ENCODE data around the gene PCYT2. TPM values are rescaled to one million over a fixed set of nuclear protein-coding genes. Genes with fewer than 3 reads are reported as not detected.

PCYT2 gene
- polyA plus RNA-seq, 1 donor (not counting 4 experiments of a cell fraction or from before 2014, with no cell fraction given): 38.1 TPM

GRCh38 chr17:81928544-81929252, 17.5 kb upstream of the PCYT2 start:
- Histone ChIP-seq H4K20me1 (ENCODE audit: control insufficient read depth, extremely low read depth, insufficient read depth, low read length) (peaks cover 5% of the 10 kb centered on the region), H3K4me1 (ENCODE audit: control insufficient read depth, extremely low read depth, insufficient read depth, low read length) (peaks cover 28% of the 10 kb centered on the region), H3K9me3 (ENCODE audit: control insufficient read depth, low read depth, low read length) (no peaks in the 10 kb centered on the region), H3K4me3 (ENCODE audit: control insufficient read depth in 2 of 3, extremely low read depth in 1 of 3, insufficient read depth in 2 of 3, low read depth in 1 of 3, low read length in 3 of 3) (peak overlapping the region; percentile 56 to 84 (median 72)), H3K36me3 (ENCODE audit: control insufficient read depth in 2 of 2, extremely low read depth in 1 of 2, insufficient read depth in 2 of 2, low read length in 2 of 2) (no peaks in the 10 kb centered on the region), H3K79me2 (ENCODE audit: control insufficient read depth, insufficient read depth, low read length) (peaks cover 33% of the 10 kb centered on the region), H3K27me3 (ENCODE audit: control insufficient read depth, extremely low read depth, insufficient read depth, low read length) (no peaks in the 10 kb centered on the region), H3K4me2 (ENCODE audit: control insufficient read depth, extremely low read depth, insufficient read depth, low read depth, low read length) (peak overlapping the region; percentile 77), H3K9me1 (ENCODE audit: control insufficient read depth, extremely low read depth, insufficient read depth, low read length) (no peaks in the 10 kb centered on the region), H2AFZ (ENCODE audit: control insufficient read depth, low read length) (peak overlapping the region; percentile 24), H3K9ac (ENCODE audit: control insufficient read depth, extremely low read depth, insufficient read depth, low read length) (peak overlapping the region; percentile 88), H3K27ac (ENCODE audit: control insufficient read depth, insufficient read depth, low read length) (no peak overlapping the region)
- DNase-seq (ENCODE audit: low read depth, low spot score) (no peak), FAIRE-seq (no peak)
- dilution Hi-C loops (cut with MboI; ENCODE audit: extremely low pct_ligation_motif_present, low sequenced_read_pairs): no loop called here
- TF ChIP-seq CTCF (optimal IDR thresholded peaks at IDR 0.05 in 1 of 3, IDR thresholded peaks at IDR 0.05 in 1 of 3, conservative IDR thresholded peaks at IDR 0.05 in 1 of 3; ENCODE audit: extremely low read depth in 1 of 3, insufficient read depth in 2 of 3, low read length in 3 of 3) (no peak), EZH2 (IDR thresholded peaks at IDR 0.05; ENCODE audit: low read length) (no peak)

- H2AFZ ChIP-seq (ENCODE audit: control insufficient read depth, low read length): peak within 1 kb of the TSS; percentile 24
- H3K4me1 ChIP-seq (ENCODE audit: control insufficient read depth, extremely low read depth, insufficient read depth, low read length): peaks cover 33% of the 10 kb centered on the region
- DNase-seq (ENCODE audit: low read depth, low spot score) (no peak), FAIRE-seq (no peak)
- dilution Hi-C loops (cut with MboI; ENCODE audit: extremely low pct_ligation_motif_present, low sequenced_read_pairs): no loop called here
- peak within 1 kb of the TSS; percentile 78 to 84 (median 79) for H3K4me3 ChIP-seq (ENCODE audit: control insufficient read depth in 2 of 3, extremely low read depth in 1 of 3, insufficient read depth in 2 of 3, low read depth in 1 of 3, low read length in 3 of 3)
- H3K9ac ChIP-seq (ENCODE audit: control insufficient read depth, extremely low read depth, insufficient read depth, low read length): peak within 1 kb of the TSS; percentile 88
- H3K27me3 ChIP-seq (ENCODE audit: control insufficient read depth, extremely low read depth, insufficient read depth, low read length): no peaks in the 10 kb centered on the region
- H3K79me2 ChIP-seq (ENCODE audit: control insufficient read depth, insufficient read depth, low read length): peaks cover 40% of the 10 kb centered on the region
- no peaks in the 10 kb centered on the region for H3K36me3 ChIP-seq (ENCODE audit: control insufficient read depth in 2 of 2, extremely low read depth in 1 of 2, insufficient read depth in 2 of 2, low read length in 2 of 2)
- H3K27ac ChIP-seq (ENCODE audit: control insufficient read depth, insufficient read depth, low read length): peak within 1 kb of the TSS; percentile 85
- TF ChIP-seq CTCF (optimal IDR thresholded peaks at IDR 0.05 in 1 of 3, IDR thresholded peaks at IDR 0.05 in 1 of 3, conservative IDR thresholded peaks at IDR 0.05 in 1 of 3; ENCODE audit: extremely low read depth in 1 of 3, insufficient read depth in 2 of 3, low read length in 3 of 3): peak in 1 of 3 experiments; percentile 44
- TF ChIP-seq EZH2 (IDR thresholded peaks at IDR 0.05; ENCODE audit: low read length): no peak
- H3K9me3 ChIP-seq (ENCODE audit: control insufficient read depth, low read depth, low read length): no peaks in the 10 kb centered on the region
- H3K4me2 ChIP-seq (ENCODE audit: control insufficient read depth, extremely low read depth, insufficient read depth, low read depth, low read length): peak within 1 kb of the TSS; percentile 84
- peaks cover 5% of the 10 kb centered on the region for H4K20me1 ChIP-seq (ENCODE audit: control insufficient read depth, extremely low read depth, insufficient read depth, low read length)
- H3K9me1 ChIP-seq (ENCODE audit: control insufficient read depth, extremely low read depth, insufficient read depth, low read length): no peaks in the 10 kb centered on the region
Measured at GRCh38 chr17:81927653-81928543, 16.7 kb upstream of the PCYT2 start, which contains the start of gene MAFG. Gene MAFG, minus strand, starts transcription at chr17:81927735. Its CDS starts 4,550 bp downstream, at chr17:81923185.

All from keratinocyte (primary cell).